Transverse colon (tissue), 4 donors: ENCODE measurements around the gene PTPRJ. TPM values are rescaled to one million over a fixed set of nuclear protein-coding genes. Genes with fewer than 3 reads are reported as not detected.

Experiments used
- DNase-seq: peaks from one replicate; pipeline ENCODE4 v3.0.0-alpha.2; 2019
- H3K27ac ChIP-seq, 4 donors: fragments of 200-600 bp; sonication (generic); 2 replicates each; pipeline ENCODE4 v1.5.1; 2016 to 2018; ENCODE audit warnings: inconsistent platforms in 4 of 4
- H3K27me3 ChIP-seq: fragments of 200-600 bp; sonication (generic); 2 replicates; pipeline ENCODE4 v1.5.1; 2017; ENCODE audit warnings: inconsistent platforms
- H3K36me3 ChIP-seq, 4 donors: fragments of 200-600 bp; sonication (generic); 2 replicates each; pipeline ENCODE4 v1.5.1; 2017 to 2019; ENCODE audit warnings: inconsistent platforms in 4 of 4
- H3K4me1 ChIP-seq, 4 donors: fragments of 200-600 bp; sonication (generic); 2 replicates each; pipeline ENCODE4 v1.5.1; 2017 to 2020; ENCODE audit warnings: inconsistent platforms in 4 of 4
- H3K4me3 ChIP-seq, 4 donors: fragments of 200-600 bp; sonication (generic); 1 replicate in 1 of 4; 2 replicates in 3 of 4; pipeline versions ENCODE4 v1.5.1 to v1.6.1; 2017 to 2019; ENCODE audit warnings: inconsistent platforms in 4 of 4
- H3K9me3 ChIP-seq, 2 donors: fragments of 200-600 bp; sonication (generic); 2 replicates each; pipeline ENCODE4 v1.5.1; 2017 to 2019; ENCODE audit warnings: inconsistent platforms in 2 of 2
- EP300 ChIP-seq: sonication (generic); formaldehyde crosslinking; IDR thresholded peaks from one replicate; pipeline ENCODE4 v1.6.1; 2017; ENCODE audit warnings: antibody characterized with exemption, low read depth
- POLR2A ChIP-seq: fragments of 450-650 bp; IDR thresholded peaks from one replicate; pipeline ENCODE4 v1.6.1; 2016; ENCODE audit warnings: antibody characterized with exemption, mild to moderate bottlenecking, moderate library complexity
- POLR2AphosphoS5 ChIP-seq, 3 donors: sonication (generic); formaldehyde crosslinking; IDR thresholded peaks; one replicate each; pipeline ENCODE4 v1.6.1; 2016; ENCODE audit warnings: antibody characterized with exemption in 3 of 3
- WGBS, 2 donors: methylation state at CpG; one replicate each; pipeline ENCODE4 v1.1.5; 2018; ENCODE audit warnings: low coverage in 1 of 2; 5-methylcytosine and 5-hydroxymethylcytosine counted together
- in situ Hi-C, 4 donors: fragments of 200-750 bp; cut with MboI; loops; one replicate each; pipeline versions ENCODE4 v1.15.0 to v1.15.1; 2017; ENCODE audit warnings: low sequenced_read_pairs in 3 of 4, low pct_ligation_motif_present in 1 of 4, low pct_unique_long_range_greater_than_20kb in 1 of 4
- intact Hi-C: fragments of 100-400 bp; cut with DNase I; formaldehyde crosslinking; loops from one replicate; pipeline ENCODE4 v1.15.1; 2023; ENCODE audit warnings: low total_unique reads
- total RNA-seq, 4 donors: library from RNA; depleted of rRNA; stranded (reverse); fragments of >200 nt; gene quantifications; one replicate each; pipeline ENCODE4 v1.1.0, GENCODE V29; 2016
- TF ChIP-seq, protein P1 (sequence below), 5 experiments: fragments of 200-600 bp in 3 of 5; fragments of 450-650 bp in 2 of 5; sonication (generic) in 3 of 5; IDR thresholded peaks; 1 replicate in 2 of 5; 2 replicates in 3 of 5; pipeline ENCODE4 v1.5.1; 2016 to 2017; ENCODE audit warnings: antibody characterized with exemption in 5 of 5, inconsistent platforms in 3 of 5, mild to moderate bottlenecking in 2 of 5, moderate library complexity in 1 of 5

PTPRJ gene
- total RNA-seq, 4 donors from 2014 or later, result 25.3 to 40.8 (median 31.7) TPM

DNA sequence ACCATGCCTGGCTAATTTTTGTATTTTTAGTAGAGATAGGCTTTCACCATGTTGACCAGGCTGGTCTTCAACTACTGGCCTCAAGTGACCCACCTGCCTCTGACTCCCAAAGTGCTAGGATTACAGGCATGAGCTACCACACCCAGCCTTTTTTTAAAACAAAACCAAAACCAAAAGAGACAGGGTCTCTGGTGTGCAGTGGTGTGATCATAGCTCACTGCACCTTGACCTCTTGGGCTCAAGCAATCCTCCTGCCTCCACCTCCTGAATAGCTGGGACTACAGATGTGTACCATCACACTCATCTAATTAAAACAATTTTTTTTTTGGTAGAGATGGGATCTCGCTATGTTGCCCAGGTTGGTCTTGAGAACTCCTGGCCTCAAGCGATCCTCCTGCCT, 77.7 kb downstream of the PTPRJ start:
- Histone ChIP-seq H3K36me3 (no peaks in the 10 kb centered on the region), H3K27ac (no peak overlapping the region), H3K4me1 (peaks cover 8 to 46% (median 23%) of the 10 kb centered on the region in 4 donors), H3K27me3 (no peaks in the 10 kb centered on the region), H3K4me3 (no peak overlapping the region), H3K9me3 (no peaks in the 10 kb centered on the region)
- DNase-seq, result no peak
- no peak for TF ChIP-seq EP300
- TF ChIP-seq, protein P1, sequence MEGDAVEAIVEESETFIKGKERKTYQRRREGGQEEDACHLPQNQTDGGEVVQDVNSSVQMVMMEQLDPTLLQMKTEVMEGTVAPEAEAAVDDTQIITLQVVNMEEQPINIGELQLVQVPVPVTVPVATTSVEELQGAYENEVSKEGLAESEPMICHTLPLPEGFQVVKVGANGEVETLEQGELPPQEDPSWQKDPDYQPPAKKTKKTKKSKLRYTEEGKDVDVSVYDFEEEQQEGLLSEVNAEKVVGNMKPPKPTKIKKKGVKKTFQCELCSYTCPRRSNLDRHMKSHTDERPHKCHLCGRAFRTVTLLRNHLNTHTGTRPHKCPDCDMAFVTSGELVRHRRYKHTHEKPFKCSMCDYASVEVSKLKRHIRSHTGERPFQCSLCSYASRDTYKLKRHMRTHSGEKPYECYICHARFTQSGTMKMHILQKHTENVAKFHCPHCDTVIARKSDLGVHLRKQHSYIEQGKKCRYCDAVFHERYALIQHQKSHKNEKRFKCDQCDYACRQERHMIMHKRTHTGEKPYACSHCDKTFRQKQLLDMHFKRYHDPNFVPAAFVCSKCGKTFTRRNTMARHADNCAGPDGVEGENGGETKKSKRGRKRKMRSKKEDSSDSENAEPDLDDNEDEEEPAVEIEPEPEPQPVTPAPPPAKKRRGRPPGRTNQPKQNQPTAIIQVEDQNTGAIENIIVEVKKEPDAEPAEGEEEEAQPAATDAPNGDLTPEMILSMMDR (IDR thresholded peaks at IDR 0.05), result no peak
- no peak for TF ChIP-seq POLR2AphosphoS5 (IDR thresholded peaks at IDR 0.05)
- no peak for TF ChIP-seq POLR2A
- WGBS, 2 donors, result 97% methylated on average over 2 of the region's 2 CpGs; no CpG with 5 or more reads in 1 of the 2 donors
- in situ Hi-C loops, result no loop called here
- intact Hi-C loops, result no loop called here

DNA sequence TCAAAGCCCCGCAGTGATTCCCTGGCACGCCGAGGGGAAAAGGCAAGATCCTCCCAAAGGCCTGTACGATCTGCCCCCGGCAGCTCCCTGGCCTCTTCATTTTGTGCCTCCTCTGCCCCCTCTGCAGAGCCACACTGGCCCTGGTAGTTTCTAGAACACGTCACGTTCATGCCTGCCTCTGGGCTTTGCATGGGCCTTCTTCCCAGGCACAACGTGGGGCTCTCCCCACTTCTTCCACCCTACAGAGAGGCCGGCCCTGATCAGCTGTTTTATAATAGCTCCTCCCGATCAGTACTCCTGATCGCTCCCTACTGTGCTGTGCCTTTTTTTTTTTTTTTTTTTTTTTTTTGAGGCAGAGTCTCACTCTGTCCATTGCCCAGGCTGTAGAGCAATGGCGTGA, 78.4 kb downstream of the PTPRJ start:
- in situ Hi-C loops (no loop called here), intact Hi-C loops (no loop called here)
- 94 to 99% methylated on average over 10 to 12 of the region's 12 CpGs for WGBS, 2 donors
- TF ChIP-seq EP300 (no peak), POLR2AphosphoS5 (IDR thresholded peaks at IDR 0.05) (no peak), POLR2A (no peak)
- TF ChIP-seq, protein P1 (IDR thresholded peaks at IDR 0.05), result no peak
- DNase-seq, result no peak
- Histone ChIP-seq H3K36me3 (no peaks in the 10 kb centered on the region), H3K4me1 (peaks cover 8 to 47% (median 24%) of the 10 kb centered on the region in 4 donors), H3K9me3 (no peaks in the 10 kb centered on the region), H3K4me3 (no peak overlapping the region), H3K27me3 (no peaks in the 10 kb centered on the region), H3K27ac (no peak overlapping the region)

DNA sequence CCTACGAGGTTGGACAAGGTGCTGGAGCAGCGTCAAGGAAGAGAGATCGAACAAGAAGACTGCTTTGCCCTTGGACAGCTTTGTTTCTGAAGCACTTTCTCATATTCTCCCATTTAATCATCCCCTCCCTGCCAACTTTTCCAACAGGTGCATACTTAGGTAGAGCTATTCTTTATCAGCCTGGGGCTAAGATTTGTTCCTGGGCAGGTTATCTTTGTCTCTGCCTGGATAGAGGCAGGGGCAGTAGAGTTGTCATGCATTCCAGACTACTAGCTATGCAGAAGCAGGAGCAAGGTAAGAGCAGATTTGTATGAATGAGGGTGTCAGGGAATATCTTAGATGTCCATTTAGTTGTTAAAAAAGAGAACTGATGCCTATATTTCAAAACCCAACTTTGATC, 82.3 kb downstream of the PTPRJ start:
- WGBS, 2 donors, result 89 to 96% methylated on average over 3 of the region's 3 CpGs
- in situ Hi-C loops, result no loop called here
- Histone ChIP-seq H3K36me3 (no peaks in the 10 kb centered on the region), H3K9me3 (no peaks in the 10 kb centered on the region), H3K27ac (peak overlapping the region; percentile 59 to 77 (median 70)), H3K27me3 (no peaks in the 10 kb centered on the region), H3K4me3 (no peak overlapping the region), H3K4me1 (peaks cover 8 to 34% (median 11%) of the 10 kb centered on the region in 4 donors)
- TF ChIP-seq, protein P1 (IDR thresholded peaks at IDR 0.05), result no peak
- no peak for TF ChIP-seq POLR2AphosphoS5 (IDR thresholded peaks at IDR 0.05)
- no peak for TF ChIP-seq EP300
- TF ChIP-seq POLR2A, result no peak
- intact Hi-C loops, result no loop called here
- DNase-seq, result no peak

DNA sequence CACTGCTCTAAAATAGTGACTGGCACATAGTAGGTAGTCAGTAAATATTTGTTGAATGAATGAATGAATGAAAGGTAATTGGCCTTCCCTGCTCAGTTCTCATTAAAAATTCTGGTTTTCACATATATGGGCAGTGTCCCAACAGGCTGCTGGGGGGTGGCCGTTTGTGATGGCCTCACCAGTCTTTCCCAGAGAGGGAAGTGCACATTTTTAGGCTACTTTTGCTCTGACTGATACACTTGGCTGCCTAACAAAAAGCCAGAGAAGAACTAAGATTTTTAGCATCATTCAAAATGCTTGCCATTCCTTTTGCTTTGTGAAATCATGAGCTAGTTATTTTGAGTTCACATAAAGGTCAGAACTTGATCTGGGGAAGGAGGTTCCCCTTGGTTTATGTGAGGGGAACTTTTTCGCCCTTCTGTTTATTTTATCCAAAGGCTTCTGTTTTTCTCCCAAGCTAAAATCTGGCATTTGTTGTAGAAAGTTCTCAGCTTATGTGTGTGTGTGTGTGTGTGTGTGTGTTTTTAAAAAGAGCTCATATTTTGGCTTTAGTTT, 83.1 kb downstream of the PTPRJ start:
- WGBS, 2 donors, result 37% methylated on average over 2 of the region's 2 CpGs; no CpG with 5 or more reads in 1 of the 2 donors
- peaks cover 6 to 30% (median 9%) of the 10 kb centered on the region in 4 donors for H3K4me1 ChIP-seq
- in situ Hi-C loops, result no loop called here
- H3K27me3 ChIP-seq, result no peaks in the 10 kb centered on the region
- H3K9me3 ChIP-seq, result no peaks in the 10 kb centered on the region
- DNase-seq, result no peak
- H3K36me3 ChIP-seq, result no peaks in the 10 kb centered on the region
- H3K27ac ChIP-seq, result peak overlapping the region; percentile 59 to 77 (median 70)
- H3K4me3 ChIP-seq, result no peak overlapping the region
- intact Hi-C loops, result no loop called here
- TF ChIP-seq POLR2AphosphoS5 (IDR thresholded peaks at IDR 0.05) (peak; percentile 9 to 67 (median 65)), POLR2A (no peak)

DNA sequence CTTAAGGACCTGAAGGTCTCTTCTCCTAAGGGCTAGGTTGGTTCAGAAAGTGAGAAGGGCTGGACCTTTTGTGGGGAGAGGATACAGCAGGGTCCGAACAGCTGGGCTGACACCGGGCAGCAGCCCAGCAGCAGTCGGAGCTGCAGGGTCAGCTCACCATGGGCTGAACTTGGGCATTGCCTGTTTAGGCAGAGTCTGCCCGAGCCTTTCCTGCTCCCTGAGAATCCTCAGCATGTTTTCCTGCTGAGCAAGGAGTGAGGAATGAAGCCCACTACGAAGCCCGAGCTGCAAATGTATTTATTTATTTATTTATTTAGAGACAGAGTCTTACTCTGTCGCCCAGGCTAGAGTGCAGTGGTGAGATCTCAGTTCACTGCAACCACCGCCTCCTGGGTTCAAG, 83.9 kb downstream of the PTPRJ start:
- DNase-seq, result no peak
- WGBS, 2 donors, result 67 to 68% methylated on average over 6 to 8 of the region's 8 CpGs
- in situ Hi-C loops (no loop called here), intact Hi-C loops (no loop called here)
- Histone ChIP-seq H3K9me3 (no peaks in the 10 kb centered on the region), H3K4me3 (no peak overlapping the region), H3K36me3 (no peaks in the 10 kb centered on the region), H3K27ac (peak overlapping the region; percentile 54 to 77 (median 70)), H3K27me3 (no peaks in the 10 kb centered on the region), H3K4me1 (peaks cover 6 to 29% (median 9%) of the 10 kb centered on the region in 4 donors)
- TF ChIP-seq EP300, result no peak
- TF ChIP-seq, protein P1 (IDR thresholded peaks at IDR 0.05), result no peak
- TF ChIP-seq POLR2AphosphoS5 (IDR thresholded peaks at IDR 0.05), result no peak
- TF ChIP-seq POLR2A, result no peak
